HG03457 (cell line): Measurements from ENCODE around the gene GAS7.

ENCODE experiments used
- ATAC-seq: cut with Tn5 transposase; IDR thresholded peaks from one replicate; pipeline ENCODE4 v1.9.1; 2021; ENCODE audit warnings: moderate number of reproducible peaks; ENCODE audit not compliant: unreplicated experiment

Gene GAS7

DNA sequence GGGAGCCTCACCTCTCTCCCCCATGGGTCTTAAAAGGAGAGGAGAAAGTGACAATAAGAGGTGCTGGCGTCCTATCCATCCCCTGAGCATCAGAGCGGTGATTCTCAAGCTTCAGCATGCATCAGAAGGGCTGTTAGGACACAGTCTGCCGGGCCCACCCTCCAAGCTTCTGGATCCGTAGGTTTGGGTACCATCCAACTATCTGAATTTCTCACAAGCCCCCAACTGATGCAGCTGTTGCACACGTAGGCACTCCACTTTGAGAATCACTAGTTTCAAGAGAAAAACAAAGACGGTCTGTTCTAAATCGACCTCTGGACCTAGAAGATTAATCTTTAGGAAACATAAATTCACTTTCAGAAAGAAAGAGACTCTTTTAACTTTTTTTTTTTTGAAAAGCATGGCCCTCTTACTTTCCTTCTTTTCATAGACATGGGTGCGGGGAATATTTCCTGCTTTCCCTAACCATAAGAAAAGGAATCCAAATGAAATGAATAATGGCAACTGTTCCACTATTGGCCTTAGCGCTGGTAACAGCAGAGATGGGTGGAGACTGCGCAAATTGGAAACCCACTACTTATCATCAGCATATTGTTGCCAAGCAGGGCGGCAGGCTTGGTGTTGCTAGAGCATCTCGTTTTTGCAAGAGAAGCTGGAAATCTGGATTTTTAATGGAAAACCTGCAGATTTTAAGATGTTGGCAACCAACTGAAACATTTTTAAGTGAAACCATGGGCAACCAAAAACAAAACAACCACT, 144.4 kb downstream of the GAS7 start:
- ATAC-seq, result no peak

DNA sequence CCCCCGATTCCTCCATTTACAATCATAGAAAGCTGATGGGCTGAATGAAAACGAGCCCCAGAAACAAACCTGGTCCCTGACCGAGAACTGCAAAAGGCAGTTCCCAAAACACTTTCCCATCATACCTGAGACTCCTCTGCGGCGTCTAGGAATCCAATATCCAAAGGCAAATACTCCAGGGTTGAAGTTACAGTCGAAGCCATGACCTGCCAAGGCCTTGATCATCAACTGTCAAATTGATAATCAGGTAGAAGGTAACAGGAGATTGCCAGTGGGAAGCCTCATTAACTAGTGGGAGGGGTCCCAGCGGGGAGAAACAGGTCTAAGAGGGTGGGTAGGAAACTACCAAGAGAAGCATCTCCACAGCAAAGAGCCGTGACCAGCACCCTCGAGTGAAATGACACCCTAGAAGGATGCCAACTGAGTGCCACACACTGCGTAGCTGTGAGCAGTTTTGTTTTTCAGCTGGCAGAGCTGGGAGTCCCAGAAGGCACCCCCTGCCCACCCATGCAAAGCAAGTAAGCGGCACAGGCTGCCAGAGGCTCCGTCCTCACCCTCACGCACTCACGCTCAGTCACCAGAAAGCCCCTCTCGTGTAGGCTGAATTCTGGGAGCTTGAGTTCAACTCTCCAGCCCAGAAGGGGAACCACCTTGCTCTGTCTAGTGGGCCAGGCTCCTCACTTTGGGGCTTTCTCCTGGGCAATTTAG, 146.1 kb downstream of the GAS7 start:
- no peak for ATAC-seq

GRCh38 chr17:10051112-10051511, 147.3 kb downstream of the GAS7 start:
- no peak for ATAC-seq

GRCh38 chr17:10050597-10051101, 147.8 kb downstream of the GAS7 start:
- ATAC-seq, result no peak

DNA sequence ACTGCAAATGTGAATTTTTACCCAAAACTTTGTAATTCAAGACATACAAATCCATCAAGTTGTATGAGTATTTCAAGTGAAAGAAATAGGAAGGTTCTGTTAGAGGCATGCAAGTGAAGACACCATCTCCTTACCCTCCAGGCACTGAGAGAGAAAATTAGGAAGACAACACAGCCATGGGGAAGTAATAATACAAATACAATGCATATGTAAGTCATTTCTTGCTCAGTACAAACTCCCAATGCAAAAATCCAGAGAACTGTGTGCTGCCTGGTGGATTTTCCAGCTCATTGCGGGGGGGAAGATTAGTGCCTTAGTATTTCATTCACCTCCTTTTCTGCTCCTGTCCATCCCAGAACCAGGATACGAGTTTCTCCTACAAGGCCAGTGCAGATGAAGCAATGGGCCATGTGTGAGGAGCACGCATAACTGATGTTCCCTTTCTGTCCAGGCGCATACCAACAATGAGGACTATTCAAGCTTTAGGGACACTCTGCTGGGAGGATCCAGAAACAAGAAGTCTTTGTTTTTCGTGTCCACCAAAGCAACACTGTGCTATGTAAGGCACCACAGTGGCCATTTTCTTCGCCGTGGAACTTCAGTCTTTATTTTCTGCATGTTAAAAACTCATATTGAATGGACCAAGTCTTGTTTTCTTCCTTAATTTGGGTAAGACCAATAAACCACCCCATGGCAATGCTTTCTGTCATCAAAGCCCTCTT, 149.6 kb downstream of the GAS7 start:
- no peak for ATAC-seq

- no peak for ATAC-seq
Measured at GRCh38 chr17:10046786-10047785, 151.3 kb downstream of the GAS7 start.

DNA sequence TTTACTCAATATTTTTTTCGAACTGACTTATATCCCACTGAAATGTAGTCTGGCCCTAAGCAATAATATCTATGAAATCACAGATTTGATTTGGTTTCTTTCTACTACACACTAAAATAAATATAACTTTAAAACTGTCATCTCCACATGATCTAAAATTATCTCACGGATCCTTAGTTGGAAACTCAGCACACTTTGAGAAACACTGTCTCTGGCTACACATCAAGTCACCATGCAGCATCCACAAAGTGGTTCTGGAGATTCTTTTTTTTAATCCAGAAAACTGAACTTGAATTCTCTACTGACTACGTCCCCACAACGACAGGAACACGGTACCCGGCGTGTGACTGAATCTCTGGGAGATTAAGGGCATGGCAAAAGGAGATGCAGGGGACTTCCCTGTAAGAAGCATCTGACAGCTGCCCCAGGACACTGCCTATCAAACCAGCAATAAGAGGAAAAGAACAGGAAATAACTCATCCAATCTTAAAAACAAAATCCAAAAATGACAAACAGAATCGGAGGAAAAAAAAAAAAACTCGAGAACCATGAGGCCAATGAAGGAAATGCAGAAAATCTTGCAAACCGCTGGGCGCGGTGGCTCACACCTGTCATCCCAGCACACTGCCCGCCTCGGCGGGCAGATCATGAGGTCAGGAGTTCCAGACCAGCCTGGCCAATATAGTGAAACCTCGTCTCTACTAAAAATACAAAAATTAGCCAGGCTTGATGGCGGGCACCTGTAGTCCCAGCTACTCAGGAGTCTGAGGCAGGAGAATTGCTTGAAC, 152.3 kb downstream of the GAS7 start:
- ATAC-seq, result no peak

- no peak for ATAC-seq
Measured at GRCh38 chr17:10042589-10043244, 155.7 kb downstream of the GAS7 start.

GRCh38 chr17:10041916-10042588, 156.4 kb downstream of the GAS7 start:
- no peak for ATAC-seq

DNA sequence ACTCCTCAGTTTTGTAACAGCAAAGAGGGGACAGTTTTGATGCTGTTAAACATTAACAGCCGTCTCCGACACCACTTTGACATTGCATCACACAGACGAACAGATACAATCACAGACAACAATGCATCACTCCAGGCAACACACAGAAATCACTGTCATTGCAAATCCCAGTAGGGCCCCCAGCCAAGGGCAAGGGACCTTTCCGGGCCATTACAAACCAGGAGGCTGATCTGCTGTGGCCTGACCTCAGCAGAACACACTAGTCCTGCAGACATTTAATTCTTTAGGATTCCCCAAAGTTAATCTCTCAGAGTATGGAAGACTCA, 157.2 kb downstream of the GAS7 start:
- no peak for ATAC-seq

DNA sequence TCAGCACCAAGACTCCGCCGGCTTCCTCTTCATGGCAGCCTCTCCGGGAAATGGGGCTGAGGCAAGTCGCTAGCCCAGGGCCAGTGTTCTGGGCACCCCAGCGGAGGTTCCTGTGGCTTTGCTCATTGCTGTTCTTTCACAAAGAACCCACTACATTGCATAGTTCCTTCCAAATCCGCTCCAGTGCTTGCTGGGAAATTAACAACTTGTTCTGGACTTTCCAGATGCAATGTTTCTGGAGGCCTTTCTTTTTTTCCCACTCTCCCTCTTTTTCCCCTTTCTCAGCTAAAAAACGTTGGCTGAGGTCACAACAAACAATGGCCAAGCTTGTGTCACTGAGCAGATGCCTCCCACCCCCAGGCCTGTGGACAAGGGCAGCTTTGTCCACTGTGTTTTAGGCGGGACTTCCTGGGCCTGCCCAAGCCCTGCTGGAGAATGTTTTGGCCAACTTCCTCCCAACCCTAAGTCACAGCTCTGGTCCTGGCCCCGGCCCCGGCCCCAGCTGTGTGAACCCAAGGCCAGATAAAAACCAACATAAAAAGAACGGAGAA, 161.8 kb downstream of the GAS7 start:
- ATAC-seq, result no peak

DNA sequence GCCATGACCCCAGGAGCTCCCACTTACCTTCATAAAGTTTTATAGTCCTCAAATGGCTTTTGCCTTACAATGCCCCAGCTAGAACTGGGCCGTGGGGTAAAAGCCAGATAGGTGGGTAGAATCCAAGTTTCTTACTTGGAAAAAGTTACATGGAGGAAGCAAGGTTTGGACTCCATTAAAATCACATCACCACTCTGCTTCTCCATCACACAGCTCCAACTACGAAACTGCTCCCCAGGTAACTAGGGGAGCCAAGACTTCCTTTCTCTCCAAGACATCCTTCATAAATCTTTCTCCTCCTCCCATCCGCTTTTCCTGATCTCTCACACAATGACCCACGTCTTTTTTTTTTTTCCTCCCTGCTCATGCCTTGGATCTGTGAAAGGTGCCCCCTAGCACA, 162.5 kb downstream of the GAS7 start:
- ATAC-seq, result no peak

- ATAC-seq, result no peak
Measured at GRCh38 chr17:10034719-10035475, 163.5 kb downstream of the GAS7 start.

DNA sequence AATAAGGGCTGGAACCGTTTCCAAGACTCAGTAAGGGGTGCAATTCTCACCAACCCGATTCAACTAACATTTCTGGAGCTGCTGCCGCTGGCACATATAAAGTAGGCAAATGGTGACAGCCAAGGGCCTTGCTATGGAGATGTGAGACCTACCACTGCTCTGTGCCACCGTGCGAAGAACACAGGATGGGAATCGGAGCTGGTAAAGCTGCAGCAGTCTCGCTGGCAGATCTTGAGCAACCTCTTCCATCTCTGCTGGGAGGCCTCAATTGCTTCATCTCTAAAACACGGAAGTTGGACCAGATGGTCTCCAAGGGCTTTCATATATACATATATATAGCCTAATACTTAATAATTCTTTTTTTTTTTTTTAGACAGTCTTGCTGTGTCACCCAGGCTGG, 164.4 kb downstream of the GAS7 start:
- no peak for ATAC-seq

- ATAC-seq, result no peak
Measured at GRCh38 chr17:10033449-10033848, 165.0 kb downstream of the GAS7 start.

GRCh38 chr17:10032118-10032852, 166.1 kb downstream of the GAS7 start:
- no peak for ATAC-seq

DNA sequence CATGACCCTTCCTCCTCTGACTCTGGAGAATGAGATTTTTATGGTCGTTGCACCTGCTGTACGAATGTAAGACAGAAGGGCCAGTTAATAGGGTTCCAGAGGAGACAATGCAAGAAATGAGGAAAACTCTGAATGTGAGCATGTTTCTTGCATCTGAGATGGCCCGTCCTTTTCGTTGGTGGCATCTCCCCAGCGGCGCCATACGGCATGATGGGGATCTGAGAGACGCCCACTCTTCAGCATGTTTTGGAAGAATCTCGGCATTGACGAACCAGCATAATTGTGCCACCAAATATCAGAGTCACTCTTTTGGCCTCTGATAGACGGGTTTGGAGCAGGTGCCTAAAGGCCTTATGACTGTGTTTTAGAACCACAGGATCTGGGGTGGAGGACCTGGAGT, 166.8 kb downstream of the GAS7 start:
- ATAC-seq, result no peak
